CD4-positive, alpha-beta T cell treated with Interleukin-2 at 100 ng/mL for 4 hours (primary cell): Measurements from ENCODE around the gene CSNK1G2.
A peak's percentile ranks its signal among the peaks of the same experiment; 100 is the strongest.
"Not testable (repeated sequence)": the region's sequence is repeated elsewhere in the genome, so short reads cannot be mapped to it uniquely, and the experiment has no call there.

Source experiments
- DNase-seq: peaks from one replicate; pipeline ENCODE4 v3.0.0-alpha.2; 2020; ENCODE audit warnings: low spot score

Gene CSNK1G2

DNA sequence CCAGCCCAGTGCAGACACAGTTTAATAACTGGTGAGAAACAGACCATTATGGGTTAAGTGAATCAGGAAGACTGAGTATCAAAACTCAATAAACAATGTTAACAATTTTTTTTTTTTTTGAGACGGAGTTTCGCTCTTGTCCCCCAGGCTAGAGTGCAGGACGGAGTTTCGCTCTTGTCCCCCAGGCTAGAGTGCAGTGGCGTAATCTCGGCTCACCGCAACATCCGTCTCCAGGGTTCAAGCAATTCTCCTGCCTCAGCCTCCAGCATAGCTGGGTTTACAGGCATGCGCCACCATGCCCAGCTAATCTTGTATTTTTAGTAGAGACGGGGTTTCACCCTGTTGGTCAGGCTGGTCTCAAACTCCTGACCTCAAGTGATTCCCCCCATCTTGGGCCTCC is 47.5 kb downstream of the CSNK1G2 start:
- DNase-seq = not testable (repeated sequence)

GRCh38 chr19:1989513-1990229 is 48.7 kb downstream of the CSNK1G2 start:
- DNase-seq = no peak

DNA sequence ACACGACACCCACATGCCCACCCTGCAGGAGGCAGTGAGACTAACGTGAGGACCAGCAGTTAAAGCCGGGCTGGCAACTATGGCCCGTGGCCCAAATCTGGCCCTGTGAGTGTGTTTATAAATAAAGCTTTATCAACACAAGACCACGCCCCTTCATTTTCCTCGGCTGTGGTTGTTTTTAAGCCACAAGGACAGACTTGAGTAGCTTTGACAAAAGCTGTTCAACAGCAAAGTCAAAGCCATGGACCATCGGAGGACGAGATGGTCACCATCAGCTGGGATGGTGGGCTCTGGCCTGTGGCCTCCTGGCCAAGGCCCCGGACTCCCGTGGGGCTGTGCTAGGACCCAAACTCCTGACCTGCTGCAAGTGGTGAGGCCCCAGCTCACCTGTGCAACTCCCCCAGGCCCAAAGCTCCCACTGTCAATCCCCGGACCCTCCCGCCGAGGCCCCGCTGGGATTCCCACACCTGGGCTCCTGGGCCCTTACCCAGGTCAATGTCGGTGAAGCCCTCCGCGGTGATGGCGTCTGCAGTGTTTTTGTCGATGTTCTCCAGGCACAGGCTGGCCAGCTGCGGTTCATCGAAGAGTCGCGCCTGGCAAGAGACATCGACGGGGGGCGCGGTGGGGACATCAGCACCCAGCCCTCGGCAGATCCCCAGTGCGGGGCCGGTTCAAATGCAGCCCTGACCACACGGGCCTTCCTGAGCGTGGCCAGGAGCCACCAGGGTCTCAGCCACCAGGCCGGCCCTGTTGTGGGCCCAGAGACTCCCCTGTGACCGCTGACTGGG is 49.5 kb downstream of the CSNK1G2 start:
- DNase-seq = no peak

DNA sequence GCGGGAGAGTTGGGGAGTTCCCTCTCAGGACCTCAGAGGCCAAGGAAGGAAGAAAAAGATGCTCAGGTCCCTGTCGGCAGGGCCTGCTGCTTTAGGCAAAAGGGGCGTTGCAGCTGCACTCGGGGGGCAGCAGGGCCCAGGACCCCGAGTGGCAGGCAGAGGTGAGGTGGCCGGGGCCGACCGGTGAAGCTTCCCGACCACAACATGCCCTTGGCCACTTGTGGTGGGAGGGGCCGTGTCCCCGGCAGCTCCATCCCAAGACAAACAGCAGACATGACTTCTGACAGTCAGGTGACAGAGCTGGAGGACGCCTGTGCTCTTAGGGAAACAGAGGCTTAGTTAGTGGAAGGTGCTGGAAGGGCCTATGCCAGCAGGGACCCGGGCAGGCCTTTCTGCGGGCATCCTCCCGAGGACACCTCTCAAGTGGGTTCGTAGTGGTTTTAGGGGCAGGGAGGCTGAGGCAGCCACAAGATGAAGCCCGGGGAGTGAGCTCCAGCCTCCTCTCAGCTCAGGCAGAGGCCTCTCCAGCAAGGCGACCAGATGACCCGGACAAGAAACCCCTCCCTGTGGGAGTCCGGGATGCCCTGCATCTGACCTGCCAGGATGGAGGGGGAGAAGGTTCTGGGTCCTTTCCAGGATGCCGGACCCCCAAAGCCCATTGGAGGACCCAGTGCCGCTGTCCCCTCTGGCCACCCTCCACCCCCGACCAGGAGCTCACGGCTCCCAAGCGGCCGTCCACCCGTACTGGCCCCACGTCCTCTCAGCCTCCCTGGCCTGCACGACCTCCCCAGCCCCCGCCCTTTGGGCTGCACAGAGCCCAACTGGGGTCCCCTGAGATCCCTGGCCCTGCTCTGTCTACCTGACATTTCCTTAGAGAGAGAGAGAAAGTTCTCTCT is 50.3 kb downstream of the CSNK1G2 start:
- no peak for DNase-seq

GRCh38 chr19:1992759-1993260 is 51.8 kb downstream of the CSNK1G2 start:
- no peak for DNase-seq

GRCh38 chr19:1997353-1998233 is 56.6 kb downstream of the CSNK1G2 start:
- no peak for DNase-seq

- DNase-seq = no peak
Measured at GRCh38 chr19:1998712-1999708, 58.0 kb downstream of the CSNK1G2 start.

GRCh38 chr19:1999856-2000515 is 59.0 kb downstream of the CSNK1G2 start:
- no peak for DNase-seq

DNA sequence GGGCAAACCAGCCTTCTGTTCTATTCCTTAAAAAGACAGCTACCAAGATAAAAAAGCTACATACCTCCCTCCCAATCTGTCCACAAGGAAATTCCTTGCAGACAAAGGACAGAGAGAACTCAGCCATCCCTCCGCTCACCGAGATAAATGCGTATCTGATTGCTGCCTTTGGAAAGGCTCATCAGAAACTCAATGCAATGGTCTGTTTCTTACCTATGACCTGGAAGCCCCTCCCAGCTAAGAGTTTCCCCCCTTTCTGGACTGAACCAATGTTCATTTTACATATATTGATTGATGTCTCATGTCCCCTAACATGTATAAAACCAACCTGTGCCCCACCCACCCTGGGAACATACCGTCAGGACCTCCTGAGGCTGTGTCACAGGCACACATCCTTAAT is 62.9 kb downstream of the CSNK1G2 start:
- DNase-seq = no peak

- DNase-seq = no peak
Measured at GRCh38 chr19:2010135-2010668, 69.2 kb downstream of the CSNK1G2 start.

GRCh38 chr19:2011169-2011568 is 70.2 kb downstream of the CSNK1G2 start:
- DNase-seq = no peak

GRCh38 chr19:2012941-2013682 is 72.1 kb downstream of the CSNK1G2 start:
- DNase-seq = no peak

DNA sequence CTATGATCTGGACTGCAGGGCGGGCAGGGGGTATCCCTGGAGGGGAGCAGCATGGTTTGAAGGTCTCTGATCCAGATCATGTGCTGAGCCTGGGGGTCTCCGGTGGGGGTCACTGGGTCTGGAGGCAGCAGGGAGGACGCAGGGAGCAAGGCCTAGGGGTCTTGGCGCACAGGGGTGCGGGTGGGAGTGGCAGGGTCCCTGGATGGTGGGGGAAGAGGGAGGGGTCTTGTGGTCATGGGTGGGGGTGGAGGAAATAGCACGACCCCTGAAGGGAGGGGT is 72.7 kb downstream of the CSNK1G2 start:
- no peak for DNase-seq

DNA sequence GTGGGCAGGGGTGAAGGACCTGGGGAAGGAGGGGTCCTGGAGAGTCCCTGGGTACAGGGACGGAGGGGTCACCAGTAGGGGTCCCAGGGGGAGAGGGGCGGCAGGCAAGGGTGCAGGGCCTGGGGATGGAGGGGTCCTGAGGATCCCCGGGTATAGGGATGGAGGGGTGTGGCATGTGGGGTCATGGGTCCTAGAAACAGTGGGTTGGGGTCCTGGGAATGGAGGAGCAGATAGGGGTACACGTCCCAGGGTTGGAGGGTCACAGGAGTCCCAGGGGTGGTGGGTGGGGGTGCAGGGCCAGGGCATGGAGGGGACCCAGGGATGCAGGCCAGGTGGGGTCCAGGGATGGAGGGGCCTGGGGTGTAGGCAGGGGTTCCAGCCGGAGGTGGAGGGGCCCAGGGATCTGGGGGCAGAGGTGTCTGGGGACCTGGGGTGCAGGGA is 73.2 kb downstream of the CSNK1G2 start:
- DNase-seq = no peak

GRCh38 chr19:2014731-2015607 is 74.0 kb downstream of the CSNK1G2 start:
- DNase-seq = no peak

- peak; percentile 60 for DNase-seq
Measured at GRCh38 chr19:2015608-2015950, 74.6 kb downstream of the CSNK1G2 start, which contains the start of gene BTBD2. Gene BTBD2, minus strand, starts transcription at chr19:2015714. Its CDS starts 11 bp downstream, at chr19:2015703.

DNA sequence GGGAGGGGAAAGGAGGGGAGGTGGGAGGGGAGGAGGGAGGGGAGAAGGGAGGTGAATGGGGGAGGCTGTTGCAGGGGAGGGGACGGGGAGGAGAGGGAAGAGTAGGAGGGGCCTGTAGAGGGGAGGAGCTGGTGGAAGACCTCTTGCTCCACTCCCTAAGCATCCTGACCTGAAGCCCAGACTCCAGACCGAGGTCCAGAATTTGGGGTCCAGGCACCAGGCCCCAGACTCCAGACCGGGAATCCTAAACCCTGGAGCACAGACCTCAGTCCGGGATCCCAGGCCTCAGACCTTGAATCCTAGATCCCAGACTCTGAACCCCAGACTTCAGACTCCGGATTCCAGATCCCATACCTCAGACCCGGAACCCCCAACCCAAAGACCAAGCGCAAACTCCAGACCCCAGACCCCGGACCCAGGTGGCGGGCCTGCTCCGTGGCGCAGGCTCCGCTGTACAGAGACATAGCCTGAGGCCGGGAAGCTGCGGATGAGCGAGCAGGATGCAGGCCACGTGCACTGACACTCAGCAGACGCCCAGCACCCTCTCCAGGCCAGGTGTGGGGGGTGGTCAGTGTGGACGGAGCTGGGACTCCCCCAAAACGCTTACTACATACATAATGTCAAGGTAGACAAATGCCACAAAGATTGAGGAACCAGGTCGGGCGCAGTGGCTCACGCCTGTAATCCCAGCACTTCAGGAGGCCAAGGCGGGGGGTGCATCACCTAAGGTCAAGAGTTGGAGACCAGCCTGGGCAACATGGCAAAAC is 75.3 kb downstream of the CSNK1G2 start:
- peak; percentile 69 for DNase-seq
